KBM-7 (cell line): ENCODE data around the gene NECAB2.

Source experiments
- DNase-seq: peaks from one replicate; pipeline ENCODE4 v3.0.0-alpha.2; 2015
- in situ Hi-C: fragments of 300-500 bp; cut with MboI; formaldehyde crosslinking; loops from 2 replicates; pipeline ENCODE4 v1.14.3; 2020; ENCODE audit warnings: low sequenced_read_pairs, low pct_unique_long_range_greater_than_20kb, mixed read lengths

Gene NECAB2

DNA sequence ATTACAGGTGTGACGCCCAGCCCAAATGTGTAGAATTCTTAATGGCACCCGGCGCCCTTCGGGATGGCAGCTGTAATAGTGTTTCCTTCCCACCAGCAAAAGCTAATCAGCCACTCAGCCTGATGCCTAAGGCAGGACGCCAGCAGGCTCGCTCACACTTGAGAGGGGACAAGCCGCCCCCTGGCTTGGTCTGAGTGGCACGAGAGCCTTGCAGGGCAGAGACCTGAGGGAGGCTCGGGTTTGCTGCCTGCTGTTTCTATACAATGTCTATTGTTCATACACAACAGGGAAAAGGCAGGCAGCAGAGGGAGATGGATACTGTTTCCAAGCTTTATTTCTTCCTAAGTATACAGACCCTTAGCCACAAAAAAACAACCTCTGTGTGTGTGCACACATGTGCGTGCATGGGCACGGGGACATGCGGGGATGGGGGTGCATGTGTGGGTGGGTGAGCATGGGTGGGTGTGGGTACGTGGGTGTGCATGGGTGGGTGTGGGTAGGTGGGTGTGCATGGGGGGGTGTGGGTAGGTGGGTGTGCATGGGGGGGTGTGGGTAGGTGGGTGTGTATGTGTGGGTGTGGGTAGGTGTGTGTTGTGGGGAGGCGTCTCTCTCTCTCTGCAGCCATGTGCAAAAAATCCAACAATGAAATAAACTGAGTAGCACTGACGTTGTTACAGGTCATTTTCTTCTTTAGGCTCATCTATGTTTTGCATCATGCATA lies 64.6 kb downstream of the NECAB2 start:
- in situ Hi-C loops, result no loop called here
- DNase-seq, result no peak

GRCh38 chr16:84033251-84034195 lies 65.5 kb downstream of the NECAB2 start:
- in situ Hi-C loops, result no loop called here
- DNase-seq, result no peak

GRCh38 chr16:84034516-84034915 lies 66.5 kb downstream of the NECAB2 start:
- no peak for DNase-seq
- in situ Hi-C loops, result no loop called here

- DNase-seq, result no peak
- in situ Hi-C loops, result no loop called here
Measured at GRCh38 chr16:84036131-84036530, 68.1 kb downstream of the NECAB2 start.

DNA sequence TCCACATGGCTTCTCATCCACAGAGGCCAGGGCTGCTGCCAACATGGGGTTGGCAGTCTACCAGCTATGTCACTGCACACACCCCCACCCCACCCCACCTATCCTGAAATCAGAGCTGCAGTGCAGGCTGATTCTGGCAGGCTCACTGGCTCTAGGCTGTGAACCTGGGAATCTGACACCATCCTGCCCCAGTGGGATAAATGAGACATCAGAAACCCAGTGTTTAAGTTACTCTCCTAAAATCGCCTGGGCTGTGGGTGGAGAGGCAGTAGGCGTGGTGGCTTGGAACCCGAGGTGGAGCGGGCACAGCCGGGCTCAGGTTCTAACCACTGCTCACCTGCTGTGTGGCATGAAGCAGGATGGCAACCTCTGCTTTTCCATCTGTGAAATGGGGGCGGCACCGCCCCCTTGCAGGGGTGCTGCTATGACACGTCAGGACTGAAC lies 69.0 kb downstream of the NECAB2 start:
- in situ Hi-C loops, result no loop called here
- DNase-seq, result no peak

DNA sequence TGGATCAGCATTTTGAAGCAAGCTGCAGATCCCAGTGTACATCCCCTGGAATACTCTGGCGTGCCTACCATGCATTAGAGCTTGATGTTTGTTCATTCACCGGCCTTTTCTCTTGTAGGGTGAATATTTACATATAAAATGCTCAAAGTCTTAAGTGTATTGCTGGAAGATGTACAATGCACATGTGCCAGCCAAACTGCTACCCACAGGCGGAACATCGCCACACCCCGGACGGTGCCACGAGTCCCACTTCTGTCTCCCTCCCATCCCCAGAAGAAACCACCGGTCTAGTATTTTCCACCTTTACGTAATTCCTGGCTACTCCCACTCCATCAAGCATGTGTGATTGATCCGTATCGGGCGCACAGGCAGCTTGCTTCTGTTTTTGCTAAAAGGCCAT lies 70.4 kb downstream of the NECAB2 start:
- DNase-seq, result no peak
- in situ Hi-C loops, result no loop called here

DNA sequence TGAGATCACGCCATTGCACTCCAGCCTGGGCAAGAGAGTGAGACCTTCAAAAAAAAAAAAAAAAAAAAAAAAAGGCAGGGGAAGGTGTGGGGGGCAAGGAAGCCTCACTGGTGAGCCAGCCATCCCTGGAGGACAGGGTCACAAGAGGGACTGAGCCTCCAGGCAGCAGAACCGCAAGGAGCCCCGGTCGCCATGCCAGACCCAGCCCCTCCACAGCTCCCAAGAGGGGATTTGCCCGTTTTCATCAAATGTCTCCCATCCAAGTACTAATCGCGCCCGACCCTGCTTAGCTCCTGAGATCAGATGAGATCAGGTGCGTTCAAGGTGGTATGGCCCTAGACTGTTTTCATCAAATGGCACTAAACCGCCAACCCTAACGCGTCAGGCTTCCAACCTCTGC lies 71.7 kb downstream of the NECAB2 start:
- no peak for DNase-seq
- in situ Hi-C loops, result no loop called here

DNA sequence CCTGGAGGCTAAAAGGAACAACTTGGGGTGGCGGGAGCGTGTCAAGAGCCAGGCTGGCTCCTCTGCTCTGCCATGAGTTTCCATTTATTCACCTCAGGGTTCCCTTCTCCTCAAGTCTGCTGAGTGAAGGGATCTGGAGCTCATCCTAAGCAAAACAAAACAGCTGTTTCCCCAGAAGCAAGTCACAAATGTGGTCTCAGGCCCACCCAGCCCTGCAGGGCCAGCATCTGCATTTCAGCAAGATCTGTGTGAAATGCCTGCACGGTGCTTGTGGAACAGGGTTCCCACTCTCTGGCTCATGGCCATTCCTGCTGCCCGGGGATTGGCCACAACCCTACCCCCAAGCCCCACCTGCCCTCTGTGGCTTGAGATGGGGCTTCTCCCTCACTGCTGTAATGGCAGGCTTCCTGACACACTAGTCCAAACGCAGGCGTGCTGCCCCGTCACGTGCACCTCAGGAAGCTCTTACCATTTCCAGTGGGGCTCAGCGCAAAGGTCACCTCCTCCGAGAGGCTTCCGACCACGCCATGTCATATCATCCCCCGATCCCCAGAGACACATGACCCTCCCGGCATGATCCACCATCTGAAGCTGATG lies 72.3 kb downstream of the NECAB2 start:
- in situ Hi-C loops, result no loop called here
- DNase-seq, result no peak

- in situ Hi-C loops, result no loop called here
Measured at GRCh38 chr16:84040823-84041820, 73.1 kb downstream of the NECAB2 start.

GRCh38 chr16:84041881-84042280 lies 73.8 kb downstream of the NECAB2 start:
- no peak for DNase-seq
- in situ Hi-C loops, result no loop called here

More at GRCh38 chr16:84040823-84041820, 73.1 kb downstream of the NECAB2 start:
- no peak for DNase-seq

DNA sequence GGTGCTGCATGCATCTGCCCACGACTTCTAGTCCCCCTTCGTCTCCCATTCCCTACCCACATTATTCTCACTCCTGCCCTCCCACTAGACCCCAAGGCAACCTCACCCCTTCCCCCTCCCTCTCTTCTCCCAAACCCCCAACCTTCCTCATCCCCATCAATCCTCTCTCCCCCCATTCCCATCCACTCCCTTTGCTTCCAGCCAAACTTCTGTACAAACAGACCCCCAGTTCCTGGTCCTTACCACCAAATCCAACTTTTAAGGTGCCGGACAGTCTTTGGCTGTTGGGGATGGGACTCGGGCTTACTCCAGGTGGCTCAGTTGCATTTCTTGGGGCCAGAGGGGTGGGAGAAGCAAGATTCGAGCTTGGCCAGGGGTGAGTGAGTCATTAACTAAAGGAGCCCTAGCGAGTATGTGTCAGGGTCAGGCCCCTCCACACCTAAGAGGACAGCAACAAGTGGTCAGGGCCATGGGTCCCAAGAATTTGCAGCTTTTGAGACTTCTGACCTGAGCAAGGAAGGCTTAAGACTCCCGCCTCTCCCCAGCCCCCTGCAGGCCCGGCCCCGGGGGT lies 74.3 kb downstream of the NECAB2 start, which contains the start of gene SLC38A8:
Gene SLC38A8, minus strand, starts transcription at position 488 of the 571 bp plus-strand sequence. CDS start 638 bp downstream, outside the sequence.
- DNase-seq, result no peak
- in situ Hi-C loops, result no loop called here

DNA sequence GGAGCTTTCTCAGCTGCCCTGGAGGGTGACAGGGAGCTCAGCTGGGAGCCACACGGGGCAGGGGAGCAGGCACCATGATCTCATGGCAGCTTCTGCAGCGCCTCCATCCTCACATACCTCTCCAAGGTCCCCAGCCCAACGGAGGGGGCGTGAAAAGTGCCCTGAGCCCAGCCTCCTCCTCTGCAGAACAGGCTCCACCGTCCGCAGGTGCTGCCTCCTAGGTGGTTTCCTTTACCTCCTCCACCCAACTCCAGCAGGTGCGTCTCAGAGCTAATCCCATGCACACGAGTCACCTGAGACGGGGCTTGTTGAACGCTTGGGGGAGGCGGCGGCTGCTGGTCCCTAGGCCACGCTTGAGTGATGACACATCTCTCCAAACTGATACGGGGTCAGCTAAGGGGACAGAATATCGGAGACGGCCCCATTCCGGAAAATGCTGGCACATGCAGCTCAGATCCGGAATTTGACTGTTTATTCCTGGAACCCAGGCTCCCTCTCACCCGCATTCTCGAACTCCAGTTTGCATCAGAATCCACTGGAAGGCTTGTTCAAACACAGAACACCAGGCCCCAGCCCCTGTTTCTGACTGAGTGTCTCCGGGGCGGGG lies 74.9 kb downstream of the NECAB2 start:
- DNase-seq, result no peak
- in situ Hi-C loops, result no loop called here

GRCh38 chr16:84043486-84044117 lies 75.6 kb downstream of the NECAB2 start:
- DNase-seq, result peak; percentile 7
- in situ Hi-C loops, result no loop called here

DNA sequence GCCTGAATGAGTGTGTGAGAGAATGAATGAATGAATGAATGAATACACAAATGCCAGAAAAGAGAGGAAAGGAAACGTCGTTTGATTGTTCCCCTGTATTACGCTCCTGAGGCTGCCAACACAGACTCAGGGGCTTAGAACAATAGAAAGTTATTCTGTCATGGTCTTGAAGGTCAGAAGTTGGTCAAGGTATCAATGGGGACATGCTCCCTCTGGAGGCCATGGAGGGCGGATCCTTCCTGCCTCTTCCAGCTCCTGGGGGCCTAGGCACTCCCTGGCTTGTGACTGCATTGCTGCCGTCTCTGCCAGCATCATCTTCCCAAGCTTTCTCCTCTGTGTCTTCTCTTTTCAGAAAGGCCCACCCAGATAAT lies 76.1 kb downstream of the NECAB2 start:
- in situ Hi-C loops, result no loop called here
- peak; percentile 44 for DNase-seq

DNA sequence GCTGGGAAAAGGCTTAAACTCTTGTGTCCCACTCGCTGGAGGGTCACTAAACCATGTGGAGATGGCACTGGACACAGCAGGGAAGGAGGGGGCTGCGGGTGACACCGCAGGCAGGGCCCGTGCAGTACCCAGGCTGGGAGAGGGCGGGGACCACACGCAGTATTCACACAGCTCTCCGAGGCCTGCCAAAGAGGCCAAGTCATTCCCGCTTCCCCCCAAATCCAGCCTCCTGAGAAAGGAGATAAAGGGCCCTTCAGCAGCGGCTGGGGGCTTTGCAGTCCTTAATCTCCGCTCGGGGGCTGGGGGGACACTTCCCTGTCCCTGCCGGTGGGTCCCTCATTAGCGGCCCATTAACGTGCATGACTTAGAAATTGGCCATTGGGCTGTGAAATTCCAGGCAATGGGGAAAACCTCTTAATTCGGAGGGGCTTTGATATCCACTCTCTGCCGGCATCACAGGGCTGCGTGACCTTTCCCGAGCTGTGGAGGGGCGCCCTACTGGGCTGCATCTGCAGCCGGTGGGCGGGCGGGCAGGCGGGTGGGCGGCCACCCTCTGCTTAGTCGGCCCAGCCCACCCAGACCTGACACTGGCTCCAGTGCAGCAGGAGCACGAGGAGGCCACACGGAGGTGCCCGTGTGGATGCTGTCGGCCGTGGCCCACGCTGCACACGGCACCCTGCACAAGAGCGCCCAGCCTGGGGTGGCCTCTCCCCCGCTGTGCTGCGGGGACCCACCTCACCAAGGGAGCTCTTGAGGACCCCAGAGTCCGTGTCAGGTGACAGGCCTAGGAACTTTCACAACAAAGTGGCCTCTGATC lies 77.2 kb downstream of the NECAB2 start:
- in situ Hi-C loops, result no loop called here
- no peak for DNase-seq

DNA sequence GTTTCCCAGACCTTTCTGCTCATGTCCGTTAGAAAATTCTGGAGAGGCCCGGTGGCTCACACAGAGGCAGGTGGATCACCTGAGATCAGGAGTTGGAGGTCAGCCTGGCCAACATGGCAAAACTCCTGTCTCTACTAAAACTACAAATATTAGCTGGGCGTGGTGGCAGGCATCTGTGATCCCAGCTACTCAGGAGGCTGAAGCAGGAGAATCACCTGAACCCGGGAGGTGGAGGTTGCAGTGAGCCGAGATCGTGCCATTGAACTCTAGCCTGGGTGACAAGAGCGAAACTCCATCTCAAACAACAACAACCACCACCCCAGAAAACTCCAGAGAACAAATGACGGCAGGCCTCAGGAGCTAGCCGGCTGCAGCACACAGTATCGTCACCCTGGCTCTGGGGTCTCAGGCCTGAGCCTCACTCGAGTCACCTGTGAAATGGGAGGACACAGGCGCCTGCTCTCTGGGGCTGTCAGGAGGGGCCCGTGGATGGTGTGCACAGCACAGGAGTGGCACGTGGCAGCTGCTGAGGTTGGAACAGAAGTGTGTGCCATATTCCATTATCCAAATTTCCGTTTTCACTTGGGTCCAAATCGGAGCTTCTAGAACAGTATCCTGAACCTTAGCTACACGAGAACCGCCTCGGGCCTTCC lies 77.9 kb downstream of the NECAB2 start:
- no peak for DNase-seq
- in situ Hi-C loops, result no loop called here
